Measurements from ENCODE around the gene C16orf96.

The C16orf96 gene

GRCh38 chr16:4602331-4602730, 46.2 kb downstream of the C16orf96 start:
- DNase-seq = no peak

DNA sequence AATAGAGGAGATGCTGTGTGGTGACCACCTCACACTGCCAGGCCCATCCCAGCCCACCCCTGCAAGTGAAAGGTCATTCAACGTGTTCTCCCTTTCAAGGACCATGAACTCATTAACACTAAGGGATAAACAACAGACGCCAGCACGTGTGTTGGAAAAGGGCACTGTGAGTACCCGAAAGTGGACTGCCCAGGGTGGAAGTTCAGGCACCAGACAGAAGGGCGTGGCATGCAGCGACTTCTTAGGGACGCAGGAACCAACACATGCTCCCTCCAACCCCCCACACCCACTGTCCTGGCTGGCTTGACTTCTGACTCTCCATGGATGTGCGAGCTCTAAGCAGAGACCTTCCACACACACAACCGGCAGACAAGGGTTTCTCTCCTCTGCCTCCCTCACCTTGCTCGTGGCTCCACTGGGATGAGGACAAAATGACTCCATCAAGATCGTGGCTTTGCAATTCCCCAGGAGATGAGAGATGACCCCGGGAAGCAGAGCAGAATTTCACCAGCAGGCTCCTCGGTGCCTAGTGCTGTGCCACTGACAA, 47.6 kb downstream of the C16orf96 start:
- DNase-seq = no peak

DNA sequence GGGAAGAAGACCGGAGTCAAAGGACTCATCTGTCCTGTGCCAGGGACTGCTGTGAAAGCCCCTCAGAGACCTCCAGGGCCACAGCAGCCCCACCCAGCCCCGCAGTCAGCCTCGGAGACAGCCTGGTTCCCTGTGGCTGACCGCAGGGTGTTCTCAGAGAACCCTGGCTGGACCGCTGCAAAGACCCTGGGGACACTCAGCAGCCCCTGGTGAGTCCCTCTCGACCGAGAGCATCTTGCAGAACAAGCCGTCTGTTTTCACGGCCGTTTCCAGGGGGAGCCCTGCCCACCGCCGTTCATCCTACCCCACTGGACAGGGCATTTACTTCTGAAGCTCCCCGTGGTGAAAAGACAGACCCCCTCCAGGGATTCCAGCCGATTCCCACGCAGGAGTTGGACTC, 48.3 kb downstream of the C16orf96 start:
- no peak for DNase-seq

DNA sequence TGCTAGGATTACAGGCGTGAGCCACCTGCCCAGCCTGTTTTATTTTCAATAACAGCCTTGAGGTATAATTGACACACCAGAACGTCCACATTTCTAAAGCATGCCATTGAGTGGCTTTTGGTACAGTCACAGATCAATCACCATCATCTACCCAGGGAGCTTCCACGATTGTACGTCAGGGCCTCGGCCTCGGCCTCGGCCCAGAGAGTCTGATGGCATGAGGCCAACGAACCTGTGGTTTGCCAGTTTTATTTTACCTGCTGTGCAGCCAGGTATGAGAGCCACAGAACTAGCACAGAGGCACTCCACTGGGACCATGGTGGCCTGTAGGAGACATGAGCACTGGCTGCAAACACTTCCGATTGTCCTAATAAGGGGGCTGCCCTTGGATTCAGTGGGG, 50.2 kb downstream of the C16orf96 start:
- DNase-seq = no peak

GRCh38 chr16:4607841-4608703, 51.9 kb downstream of the C16orf96 start:
- DNase-seq = no peak

DNA sequence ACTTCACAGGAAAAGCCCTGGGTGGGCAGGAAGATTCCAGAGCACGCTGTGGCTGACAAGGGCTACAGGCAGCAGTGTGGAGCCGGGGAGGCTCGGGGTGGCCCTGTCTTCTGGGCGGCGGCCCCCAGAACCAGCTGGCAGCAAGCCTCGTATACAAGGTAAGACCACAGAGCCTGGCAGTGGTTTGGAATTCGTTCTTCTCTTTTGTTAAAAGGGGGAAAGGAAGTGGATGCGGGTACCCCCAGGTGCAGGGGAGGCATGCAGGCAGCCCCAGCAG, 52.5 kb downstream of the C16orf96 start:
- no peak for DNase-seq

- no peak for DNase-seq
Measured at GRCh38 chr16:4609200-4610010, 53.3 kb downstream of the C16orf96 start.

DNA sequence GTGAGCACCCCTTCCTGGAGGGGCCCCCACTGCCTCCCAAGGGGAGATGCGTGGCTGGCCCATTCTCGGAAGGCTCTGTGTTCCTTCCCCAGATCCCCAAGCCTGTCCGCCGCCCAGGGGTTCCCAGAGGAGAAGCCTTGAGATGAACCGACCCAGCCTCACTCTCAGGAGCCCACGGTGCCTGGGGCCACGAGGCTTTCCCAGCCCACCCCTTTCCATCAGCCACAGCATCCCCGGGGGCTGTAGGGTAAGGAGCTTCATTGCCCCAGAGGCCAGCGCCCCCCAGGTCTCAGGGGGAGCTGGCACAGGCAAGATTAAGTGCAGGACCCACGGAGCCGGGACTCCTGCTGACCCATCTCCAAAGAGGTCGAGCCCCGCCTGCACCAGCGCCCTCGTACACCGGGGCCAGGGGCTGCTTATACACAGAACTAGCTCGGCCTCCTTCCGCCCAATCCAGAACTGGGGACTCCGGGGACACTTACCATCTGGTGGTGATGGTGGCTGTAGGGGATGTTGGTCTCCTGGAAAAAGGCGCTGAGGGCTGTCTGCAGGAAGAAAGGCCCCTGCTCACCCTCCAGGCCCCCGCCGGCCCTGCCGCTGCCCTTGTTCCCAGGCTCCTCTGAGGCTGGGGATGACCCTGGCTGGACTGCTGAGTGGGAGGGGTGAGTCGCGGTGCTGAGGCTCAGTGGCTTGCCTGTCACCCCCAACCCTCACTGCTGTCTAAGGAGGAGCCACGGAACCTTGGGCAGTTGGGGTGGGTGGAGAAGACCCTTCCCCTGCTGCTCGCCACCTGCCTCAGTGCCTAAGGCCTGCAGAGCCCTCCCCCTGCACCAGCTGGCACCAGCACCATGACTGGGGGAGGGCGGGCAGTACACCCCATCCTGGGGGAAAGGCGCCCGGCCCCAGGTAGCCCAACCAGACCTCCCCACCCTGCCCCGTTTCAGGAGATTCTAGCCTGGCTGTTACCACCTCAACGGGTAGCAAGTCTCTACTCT, 54.2 kb downstream of the C16orf96 start:
- no peak for DNase-seq

- DNase-seq = no peak
Measured at GRCh38 chr16:4611337-4612021, 55.3 kb downstream of the C16orf96 start.

GRCh38 chr16:4612474-4612931, 56.4 kb downstream of the C16orf96 start:
- DNase-seq = no peak

- DNase-seq = no peak
Measured at GRCh38 chr16:4612977-4613635, 57.0 kb downstream of the C16orf96 start.

DNA sequence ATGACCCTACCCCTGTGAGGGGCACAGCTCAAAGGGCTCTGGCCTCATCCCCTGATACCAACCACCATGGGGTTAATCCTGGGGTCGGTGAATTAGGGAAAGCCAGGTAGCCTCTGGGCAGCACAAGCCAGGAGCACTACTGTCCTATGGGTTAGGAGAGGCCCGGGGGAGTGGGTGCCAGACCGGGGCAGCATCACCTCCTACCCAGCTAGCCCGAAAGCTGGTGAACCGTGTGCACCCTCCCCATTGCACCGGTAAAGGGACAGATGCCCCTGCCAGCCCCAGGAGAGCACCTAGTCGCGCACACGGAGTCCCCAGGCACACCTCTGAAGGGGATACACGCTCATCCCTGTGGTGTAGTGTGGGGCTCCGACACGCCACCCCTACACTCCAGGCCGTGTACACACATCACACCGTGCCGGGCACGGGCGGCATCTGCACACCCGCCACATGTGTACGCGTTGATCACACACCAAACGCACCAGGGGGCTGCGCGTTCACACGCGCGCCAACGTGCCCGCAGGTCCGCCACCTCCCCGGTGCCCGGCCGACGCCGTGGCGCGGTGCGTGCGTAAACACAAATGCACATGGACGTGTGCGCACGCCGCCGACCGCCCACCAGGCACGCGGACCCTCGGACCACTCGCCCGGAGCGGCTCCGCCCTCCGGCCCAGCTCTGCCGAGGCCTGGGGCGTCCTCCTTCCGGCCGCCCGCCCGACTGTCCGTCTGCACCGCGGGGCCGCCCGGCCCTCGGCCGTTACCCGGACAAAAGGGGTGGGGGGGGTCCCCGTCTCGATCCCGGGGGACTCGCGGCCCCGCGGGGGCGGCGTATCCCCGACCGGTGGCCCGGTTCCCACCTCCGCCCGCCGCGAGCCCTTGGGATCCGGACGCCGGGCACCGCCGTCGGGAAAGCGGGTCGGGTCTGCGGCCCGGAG, 57.8 kb downstream of the C16orf96 start:
- no peak for DNase-seq

DNA sequence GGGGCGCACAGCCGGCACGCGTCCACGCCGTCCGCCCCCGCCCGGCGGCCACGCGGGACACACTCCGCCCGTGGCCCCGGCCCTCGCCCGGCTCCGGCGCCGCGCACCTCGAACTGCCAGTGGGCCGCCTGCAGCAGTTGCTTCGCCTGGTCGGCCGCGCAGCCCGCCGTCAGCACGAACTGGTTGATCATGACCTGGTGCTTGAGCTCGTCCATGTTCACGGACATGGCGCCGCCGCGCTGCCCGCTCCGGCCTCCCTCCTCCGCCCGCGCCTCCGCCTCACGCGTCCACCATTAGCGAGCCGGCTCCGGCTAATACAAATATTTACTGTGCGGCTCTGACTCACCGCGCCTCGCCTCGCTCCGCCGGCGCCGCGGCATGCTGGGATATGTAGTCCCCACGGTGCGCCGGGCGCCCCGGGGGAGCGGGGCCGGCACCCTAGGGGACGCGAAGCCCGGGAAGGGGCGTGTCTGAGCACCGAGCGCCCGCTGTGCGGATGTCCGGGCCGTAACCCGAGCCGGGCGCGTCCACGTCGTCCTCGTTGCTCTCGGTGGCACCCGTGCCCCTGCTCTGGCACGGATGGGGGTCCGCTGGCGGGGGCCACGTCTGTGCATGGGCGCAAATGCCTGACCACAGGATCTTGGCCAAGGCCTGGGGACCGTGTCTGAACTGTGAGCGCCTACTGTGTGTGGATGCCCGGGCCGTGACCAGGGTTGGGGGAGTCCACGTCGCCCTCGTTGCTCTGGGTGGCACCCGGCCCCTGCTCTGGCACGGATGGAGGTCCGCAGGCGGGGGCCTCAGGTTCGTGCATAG, 58.6 kb downstream of the C16orf96 start, which contains the start of gene UBALD1:
UBALD1 (minus strand) TSS at position 318 of the 813 bp plus-strand sequence; CDS start at position 227, 91 bp downstream.
- peak; percentile 26 to 47 for DNase-seq

GRCh38 chr16:4615384-4616046, 59.4 kb downstream of the C16orf96 start:
- no peak for DNase-seq

DNA sequence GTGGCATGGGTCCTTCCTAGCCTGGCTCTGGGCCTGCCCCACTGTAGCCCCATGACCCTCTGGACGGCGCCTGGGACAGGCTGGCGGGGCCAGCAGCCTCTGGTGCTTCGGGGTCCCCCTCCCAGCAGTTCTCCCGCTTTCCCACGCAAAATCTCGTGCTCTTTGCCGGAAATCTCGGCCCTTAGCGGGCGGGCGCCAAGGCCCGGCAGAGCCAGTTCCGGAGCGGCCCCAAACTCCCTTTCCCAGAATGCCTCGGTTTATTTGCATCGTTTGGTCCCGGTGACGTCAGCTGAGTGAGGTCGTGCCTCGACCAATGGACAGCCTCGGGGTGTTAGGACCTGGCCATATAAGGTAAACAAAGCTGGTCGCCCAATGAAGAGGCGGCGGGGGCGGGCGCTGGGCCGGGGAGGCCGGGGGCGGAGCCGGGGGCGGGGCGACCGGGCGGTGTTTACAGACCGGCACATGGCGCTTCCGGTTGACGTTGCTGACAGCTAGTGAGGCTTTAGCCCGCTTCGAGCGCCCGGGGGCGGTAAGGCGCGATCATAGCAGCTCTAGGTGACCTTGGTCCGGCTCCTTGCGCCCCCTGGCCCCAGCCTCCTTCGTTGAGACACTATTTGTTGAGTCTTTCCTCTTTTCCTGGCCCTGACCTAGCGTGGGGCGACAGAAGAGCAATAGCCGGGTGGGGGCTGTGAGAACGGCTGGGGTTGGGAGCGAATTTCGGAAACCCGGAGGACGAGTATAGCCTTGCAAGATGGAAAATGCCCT, 60.1 kb downstream of the C16orf96 start:
- DNase-seq = peak; percentile 97 to 99

DNA sequence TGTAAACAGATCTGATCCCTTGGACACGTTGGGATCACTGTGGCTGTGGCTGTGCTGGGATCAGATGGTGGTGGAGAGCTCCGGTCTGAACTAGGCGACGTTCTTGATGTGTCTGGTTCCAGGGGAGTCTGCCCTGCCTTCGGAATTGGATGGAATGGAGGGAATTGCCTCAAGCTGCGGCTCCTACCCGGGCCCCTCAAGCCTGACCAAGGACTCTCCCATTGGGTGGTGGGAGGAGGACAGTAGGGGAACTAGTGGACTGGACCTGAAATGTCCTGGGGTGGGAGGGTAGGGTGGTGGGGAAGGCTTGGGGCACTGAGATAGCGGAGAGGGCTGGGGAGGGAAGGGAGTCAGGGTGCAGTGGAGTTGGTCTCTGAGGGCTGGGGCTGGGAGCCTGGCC, 61.7 kb downstream of the C16orf96 start:
- DNase-seq = no peak

- no peak for DNase-seq
Measured at GRCh38 chr16:4618645-4619418, 62.7 kb downstream of the C16orf96 start.
